Epithelial cell of proximal tubule (primary cell): Measurements from ENCODE around the gene FBXO24. TPM values are rescaled to one million over a fixed set of nuclear protein-coding genes. Genes with fewer than 3 reads are reported as not detected.

ENCODE experiments used
- DNase-seq: peaks from one replicate; pipeline ENCODE4 v3.0.0-alpha.2; 2011; ENCODE audit warnings: low read depth
- H3K4me3 ChIP-seq: 2 replicates; pipeline ENCODE4 v1.5.1; 2011; ENCODE audit warnings: low read depth, mild to moderate bottlenecking, low read length
- CTCF ChIP-seq: conservative IDR thresholded peaks from 2 replicates; pipeline ENCODE4 v1.5.1; 2012; ENCODE audit warnings: low read depth, mild to moderate bottlenecking, low read length
- total RNA-seq: library from RNA; depleted of rRNA; stranded (reverse); fragments of >200 nt; gene quantifications from 2 replicates; pipeline ENCODE4 v1.2.3, GENCODE V29; 2015

Gene FBXO24
- total RNA-seq, 1 donor from 2014 or later: 1.0 TPM

- no peak for DNase-seq
- no peak for TF ChIP-seq CTCF
- H3K4me3 ChIP-seq: no peak overlapping the region
These were observed 34.1 kb downstream of the FBXO24 start for GRCh38 chr7:100620239-100620638.

GRCh38 chr7:100620804-100621203 is 34.7 kb downstream of the FBXO24 start:
- H3K4me3 ChIP-seq: no peak overlapping the region
- DNase-seq: no peak
- no peak for TF ChIP-seq CTCF

GRCh38 chr7:100621554-100621953 is 35.4 kb downstream of the FBXO24 start:
- no peak overlapping the region for H3K4me3 ChIP-seq
- no peak for TF ChIP-seq CTCF
- no peak for DNase-seq

GRCh38 chr7:100623951-100624824 is 38.1 kb downstream of the FBXO24 start:
- no peak for DNase-seq

GRCh38 chr7:100626055-100626454 is 39.9 kb downstream of the FBXO24 start:
- no peak for DNase-seq
- H3K4me3 ChIP-seq: no peak overlapping the region
- TF ChIP-seq CTCF: no peak

More at GRCh38 chr7:100623951-100624824, 38.1 kb downstream of the FBXO24 start:
- H3K4me3 ChIP-seq: no peak overlapping the region
- TF ChIP-seq CTCF: no peak

GRCh38 chr7:100626530-100627237 is 40.6 kb downstream of the FBXO24 start:
- DNase-seq: no peak
- TF ChIP-seq CTCF: no peak

More at GRCh38 chr7:100626530-100627237, 40.6 kb downstream of the FBXO24 start:
- H3K4me3 ChIP-seq: peak overlapping the region; percentile 37
